HepG2 (cell line): ENCODE results near the gene TRIM54. TPM values are rescaled to one million over a fixed set of nuclear protein-coding genes. Genes with fewer than 3 reads are reported as not detected.

Experiments
- CEBPB ChIP-seq: IDR thresholded peaks from 2 replicates; pipeline ENCODE4 v1.6.1; 2011; ENCODE audit warnings: low read depth, low read length, improper control_type of control experiment, borderline replicate concordance
- FOSL1 ChIP-seq: sonication (generic); formaldehyde crosslinking; IDR thresholded peaks from 2 replicates; pipeline ENCODE4 v1.9.0; 2021; ENCODE audit warnings: missing genetic modification reagents, borderline replicate concordance
- GPBP1L1 ChIP-seq: sonication (generic); formaldehyde crosslinking; IDR thresholded peaks from 2 replicates; pipeline ENCODE4 v1.5.0; 2020; ENCODE audit warnings: mild to moderate bottlenecking, missing genetic modification reagents
- HNRNPUL1 ChIP-seq: fragments of 200-400 bp; formaldehyde crosslinking; IDR thresholded peaks from 2 replicates; pipeline ENCODE4 v1.6.1; 2017; ENCODE audit warnings: low read depth, mild to moderate bottlenecking, low read length, moderate library complexity
- KLF6 ChIP-seq: IDR thresholded peaks from 2 replicates; pipeline ENCODE4 v1.8.0; 2016; ENCODE audit warnings: missing biosample characterization, missing genetic modification reagents
- NRL ChIP-seq: sonication (generic); formaldehyde crosslinking; IDR thresholded peaks from 2 replicates; pipeline ENCODE4 v1.5.0; 2020; ENCODE audit warnings: missing genetic modification reagents, mild to moderate bottlenecking, moderate library complexity, borderline replicate concordance
- SIX4 ChIP-seq: sonication (generic); formaldehyde crosslinking; IDR thresholded peaks from 2 replicates; pipeline ENCODE4 v1.4.0; 2020; ENCODE audit warnings: missing genetic modification reagents
- TEF ChIP-seq: sonication (generic); formaldehyde crosslinking; IDR thresholded peaks from 2 replicates; pipeline ENCODE4 v1.5.0; 2020; ENCODE audit warnings: missing genetic modification reagents
- ZBTB14 ChIP-seq: sonication (generic); formaldehyde crosslinking; IDR thresholded peaks from 2 replicates; pipeline ENCODE4 v1.4.0; 2020; ENCODE audit warnings: missing genetic modification reagents
- ZNF230 ChIP-seq: sonication (generic); formaldehyde crosslinking; IDR thresholded peaks from 2 replicates; pipeline ENCODE4 v1.4.0; 2020; ENCODE audit warnings: mild to moderate bottlenecking, missing genetic modification reagents
- ZNF607 ChIP-seq: sonication (generic); formaldehyde crosslinking; IDR thresholded peaks from 2 replicates; pipeline ENCODE4 v1.5.1; 2020; ENCODE audit warnings: missing genetic modification reagents, mild to moderate bottlenecking, borderline replicate concordance
- ZNF609 ChIP-seq: sonication (generic); formaldehyde crosslinking; IDR thresholded peaks from 2 replicates; pipeline ENCODE4 v1.4.0; 2020; ENCODE audit warnings: mild to moderate bottlenecking, missing genetic modification reagents, borderline replicate concordance
- polyA plus RNA-seq, 8 experiments: library from polyadenylated mRNA; depleted of rRNA in 3 of 8; stranded (reverse) in 7 of 8; unstranded in 1 of 8; fragments of >200 nt; fragmentation: Illumina TruSeq in 4 of 8; extraction: Trizol in 4 of 8; gene quantifications; 2 replicates each; pipeline versions ENCODE4 v1.2.1 to v1.2.3, GENCODE V29; 2011 to 2016; ENCODE audit warnings: low read depth in 4 of 8, missing spikeins in 1 of 8, mixed read lengths in 1 of 8; ENCODE audit not compliant: insufficient read depth in 1 of 8
- total RNA-seq, 5 experiments: library from RNA; depleted of rRNA; stranded (reverse); fragments of >200 nt; fragmentation: Illumina TruSeq; extraction: Trizol; gene quantifications; 2 replicates each; pipeline ENCODE4 v1.2.3, GENCODE V29; 2016; ENCODE audit warnings: low read depth in 1 of 5
- TF ChIP-seq, protein P1 (sequence below): sonication (generic); formaldehyde crosslinking; IDR thresholded peaks from 2 replicates; pipeline ENCODE4 v1.4.0; 2020; ENCODE audit warnings: missing genetic modification reagents, borderline replicate concordance

Gene TRIM54
- total and polyA plus RNA-seq, 2 of the 13 experiments (the other 11 are each of a cell fraction or from before 2014, with no cell fraction given), result 0.07 to 0.13 TPM

DNA sequence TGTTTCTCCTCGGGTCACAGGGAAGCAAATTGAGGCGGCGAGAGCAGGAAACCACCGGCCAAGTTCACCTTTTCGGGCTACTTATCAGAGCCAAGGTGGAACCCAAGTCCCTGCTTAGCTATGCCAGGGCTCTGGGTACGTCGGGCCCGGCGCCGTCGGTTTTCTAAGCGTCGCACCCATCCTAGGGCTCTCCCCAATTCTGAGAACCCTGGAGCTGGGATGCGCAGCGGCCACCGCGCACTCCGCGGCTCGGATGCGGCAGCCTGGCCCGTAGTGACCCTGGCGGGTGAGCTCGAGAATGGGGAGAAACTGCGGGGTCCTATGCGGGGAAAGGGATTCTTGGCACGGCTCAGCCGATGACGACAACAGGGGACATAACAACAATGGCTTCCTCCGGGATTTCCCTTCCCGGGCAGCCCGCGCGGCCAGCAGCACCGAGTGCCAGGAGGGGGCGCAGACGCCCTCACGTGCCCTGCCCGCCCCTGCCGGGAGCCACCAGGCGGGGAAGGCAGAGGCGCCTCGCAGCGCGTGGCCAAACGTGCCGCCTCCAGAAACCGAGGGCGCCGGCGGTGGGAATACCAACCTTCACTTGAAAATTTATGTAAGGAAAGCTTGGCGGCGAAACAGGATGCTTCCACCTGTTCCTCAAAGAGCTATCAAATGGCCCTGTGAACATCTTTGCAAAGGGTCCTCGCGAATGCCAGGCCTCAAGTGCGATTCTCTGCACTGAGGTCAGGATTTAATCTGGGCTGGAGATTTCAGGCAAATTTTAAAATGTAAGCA is 17.3 kb upstream of the TRIM54 start (continued):
- TF ChIP-seq FOSL1 (CRISPR knock-in tag) (peak; percentile 27; the same call in 1 of the 2 replicates), HNRNPUL1 (no peak), ZNF609 (CRISPR knock-in tag) (peak; percentile 48; the same call in 1 of the 2 replicates), ZNF230 (CRISPR knock-in tag) (no peak), KLF6 (CRISPR knock-in tag) (peak; percentile 86), NRL (CRISPR knock-in tag) (no peak), SIX4 (CRISPR knock-in tag) (no peak), ZNF607 (CRISPR knock-in tag) (peak; percentile 83), ZBTB14 (CRISPR knock-in tag) (0 out of 2 replicates have a peak, but pooled peaks have one; percentile 14), CEBPB (no peak), TEF (CRISPR knock-in tag) (no peak), GPBP1L1 (CRISPR knock-in tag) (no peak)
- TF ChIP-seq, protein P1, sequence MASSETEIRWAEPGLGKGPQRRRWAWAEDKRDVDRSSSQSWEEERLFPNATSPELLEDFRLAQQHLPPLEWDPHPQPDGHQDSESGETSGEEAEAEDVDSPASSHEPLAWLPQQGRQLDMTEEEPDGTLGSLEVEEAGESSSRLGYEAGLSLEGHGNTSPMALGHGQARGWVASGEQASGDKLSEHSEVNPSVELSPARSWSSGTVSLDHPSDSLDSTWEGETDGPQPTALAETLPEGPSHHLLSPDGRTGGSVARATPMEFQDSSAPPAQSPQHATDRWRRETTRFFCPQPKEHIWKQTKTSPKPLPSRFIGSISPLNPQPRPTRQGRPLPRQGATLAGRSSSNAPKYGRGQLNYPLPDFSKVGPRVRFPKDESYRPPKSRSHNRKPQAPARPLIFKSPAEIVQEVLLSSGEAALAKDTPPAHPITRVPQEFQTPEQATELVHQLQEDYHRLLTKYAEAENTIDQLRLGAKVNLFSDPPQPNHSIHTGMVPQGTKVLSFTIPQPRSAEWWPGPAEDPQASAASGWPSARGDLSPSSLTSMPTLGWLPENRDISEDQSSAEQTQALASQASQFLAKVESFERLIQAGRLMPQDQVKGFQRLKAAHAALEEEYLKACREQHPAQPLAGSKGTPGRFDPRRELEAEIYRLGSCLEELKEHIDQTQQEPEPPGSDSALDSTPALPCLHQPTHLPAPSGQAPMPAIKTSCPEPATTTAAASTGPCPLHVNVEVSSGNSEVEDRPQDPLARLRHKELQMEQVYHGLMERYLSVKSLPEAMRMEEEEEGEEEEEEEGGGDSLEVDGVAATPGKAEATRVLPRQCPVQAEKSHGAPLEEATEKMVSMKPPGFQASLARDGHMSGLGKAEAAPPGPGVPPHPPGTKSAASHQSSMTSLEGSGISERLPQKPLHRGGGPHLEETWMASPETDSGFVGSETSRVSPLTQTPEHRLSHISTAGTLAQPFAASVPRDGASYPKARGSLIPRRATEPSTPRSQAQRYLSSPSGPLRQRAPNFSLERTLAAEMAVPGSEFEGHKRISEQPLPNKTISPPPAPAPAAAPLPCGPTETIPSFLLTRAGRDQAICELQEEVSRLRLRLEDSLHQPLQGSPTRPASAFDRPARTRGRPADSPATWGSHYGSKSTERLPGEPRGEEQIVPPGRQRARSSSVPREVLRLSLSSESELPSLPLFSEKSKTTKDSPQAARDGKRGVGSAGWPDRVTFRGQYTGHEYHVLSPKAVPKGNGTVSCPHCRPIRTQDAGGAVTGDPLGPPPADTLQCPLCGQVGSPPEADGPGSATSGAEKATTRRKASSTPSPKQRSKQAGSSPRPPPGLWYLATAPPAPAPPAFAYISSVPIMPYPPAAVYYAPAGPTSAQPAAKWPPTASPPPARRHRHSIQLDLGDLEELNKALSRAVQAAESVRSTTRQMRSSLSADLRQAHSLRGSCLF (CRISPR knock-in tag), result no peak
